Gastrocnemius medialis (tissue), 4 donors: ENCODE results near the gene FRMD3.

Experiments
- POLR2A ChIP-seq, 2 donors: fragments of 450-650 bp; IDR thresholded peaks; one replicate each; pipeline ENCODE4 v1.6.1; 2017; ENCODE audit warnings: antibody characterized with exemption in 2 of 2, mild to moderate bottlenecking in 2 of 2, moderate library complexity in 2 of 2
- TF ChIP-seq, protein P1 (sequence below), 5 experiments: fragments of 450-650 bp in 3 of 5; fragments of 200-600 bp in 2 of 5; sonication (generic) in 2 of 5; IDR thresholded peaks in 4 of 5; conservative IDR thresholded peaks in 1 of 5; 1 replicate in 4 of 5; 2 replicates in 1 of 5; pipeline ENCODE4 v1.5.1; 2016 to 2019; ENCODE audit warnings: antibody characterized with exemption in 5 of 5, mild to moderate bottlenecking in 3 of 5, moderate library complexity in 3 of 5

GRCh38 chr9:83508067-83508466 lies 30.1 kb downstream of the FRMD3 start:
- TF ChIP-seq POLR2A (IDR thresholded peaks at IDR 0.05) = no peak
- TF ChIP-seq, protein P1, sequence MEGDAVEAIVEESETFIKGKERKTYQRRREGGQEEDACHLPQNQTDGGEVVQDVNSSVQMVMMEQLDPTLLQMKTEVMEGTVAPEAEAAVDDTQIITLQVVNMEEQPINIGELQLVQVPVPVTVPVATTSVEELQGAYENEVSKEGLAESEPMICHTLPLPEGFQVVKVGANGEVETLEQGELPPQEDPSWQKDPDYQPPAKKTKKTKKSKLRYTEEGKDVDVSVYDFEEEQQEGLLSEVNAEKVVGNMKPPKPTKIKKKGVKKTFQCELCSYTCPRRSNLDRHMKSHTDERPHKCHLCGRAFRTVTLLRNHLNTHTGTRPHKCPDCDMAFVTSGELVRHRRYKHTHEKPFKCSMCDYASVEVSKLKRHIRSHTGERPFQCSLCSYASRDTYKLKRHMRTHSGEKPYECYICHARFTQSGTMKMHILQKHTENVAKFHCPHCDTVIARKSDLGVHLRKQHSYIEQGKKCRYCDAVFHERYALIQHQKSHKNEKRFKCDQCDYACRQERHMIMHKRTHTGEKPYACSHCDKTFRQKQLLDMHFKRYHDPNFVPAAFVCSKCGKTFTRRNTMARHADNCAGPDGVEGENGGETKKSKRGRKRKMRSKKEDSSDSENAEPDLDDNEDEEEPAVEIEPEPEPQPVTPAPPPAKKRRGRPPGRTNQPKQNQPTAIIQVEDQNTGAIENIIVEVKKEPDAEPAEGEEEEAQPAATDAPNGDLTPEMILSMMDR (IDR thresholded peaks at IDR 0.05 in 4 of 5, conservative IDR thresholded peaks at IDR 0.05 in 1 of 5) = no peak
